HepG2 (cell line): ENCODE measurements around the gene TRIM59. TPM values are rescaled to one million over a fixed set of nuclear protein-coding genes. Genes with fewer than 3 reads are reported as not detected.

Experiments used
- ADNP ChIP-seq: sonication (generic); formaldehyde crosslinking; IDR thresholded peaks from 2 replicates; pipeline ENCODE4 v1.4.0; 2020; ENCODE audit warnings: missing genetic modification reagents
- CEBPB ChIP-seq: IDR thresholded peaks from 2 replicates; pipeline ENCODE4 v1.6.1; 2011; ENCODE audit warnings: low read depth, low read length, improper control_type of control experiment, borderline replicate concordance
- MAFF ChIP-seq: IDR thresholded peaks from 2 replicates; pipeline ENCODE4 v1.6.1; 2011; ENCODE audit warnings: low read depth, low read length, improper control_type of control experiment
- MBD4 ChIP-seq: IDR thresholded peaks from 2 replicates; pipeline ENCODE4 v1.6.1; 2012; ENCODE audit warnings: low read length, inconsistent platforms, borderline replicate concordance
- ZBTB14 ChIP-seq: sonication (generic); formaldehyde crosslinking; IDR thresholded peaks from 2 replicates; pipeline ENCODE4 v1.4.0; 2020; ENCODE audit warnings: missing genetic modification reagents
- polyA plus RNA-seq, 8 experiments: library from polyadenylated mRNA; depleted of rRNA in 3 of 8; stranded (reverse) in 7 of 8; unstranded in 1 of 8; fragments of >200 nt; fragmentation: Illumina TruSeq in 4 of 8; extraction: Trizol in 4 of 8; gene quantifications; 2 replicates each; pipeline versions ENCODE4 v1.2.1 to v1.2.3, GENCODE V29; 2011 to 2016; ENCODE audit warnings: low read depth in 4 of 8, missing spikeins in 1 of 8, mixed read lengths in 1 of 8; ENCODE audit not compliant: insufficient read depth in 1 of 8
- total RNA-seq, 5 experiments: library from RNA; depleted of rRNA; stranded (reverse); fragments of >200 nt; fragmentation: Illumina TruSeq; extraction: Trizol; gene quantifications; 2 replicates each; pipeline ENCODE4 v1.2.3, GENCODE V29; 2016; ENCODE audit warnings: low read depth in 1 of 5
- TF ChIP-seq, protein P1 (sequence below): sonication (generic); formaldehyde crosslinking; IDR thresholded peaks from 2 replicates; pipeline ENCODE4 v1.4.0; 2020; ENCODE audit warnings: mild to moderate bottlenecking, missing genetic modification reagents

The TRIM59 gene
- total and polyA plus RNA-seq, 2 of the 13 experiments (the other 11 are each of a cell fraction or from before 2014, with no cell fraction given) = 1.3 to 3.2 TPM

DNA sequence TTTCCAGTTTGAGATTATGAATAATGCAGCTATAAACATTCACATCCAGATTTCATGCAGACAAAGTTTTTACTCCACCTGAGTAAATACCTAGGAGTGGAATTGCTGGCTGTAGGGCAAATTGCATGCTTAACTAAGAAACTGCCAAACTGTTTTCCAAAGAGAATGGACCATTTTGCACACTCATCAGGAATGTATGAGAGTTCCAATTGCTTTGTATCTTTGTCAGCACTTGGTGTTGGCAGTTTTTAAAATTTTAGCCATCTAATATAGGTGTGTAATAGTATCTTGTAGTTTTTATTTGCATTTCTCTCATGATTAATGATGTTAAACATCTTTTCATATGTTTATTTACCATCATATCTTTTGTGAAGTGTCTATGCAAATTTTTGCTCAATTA, 40.6 kb upstream of the TRIM59 start (continued):
- TF ChIP-seq, protein P1, sequence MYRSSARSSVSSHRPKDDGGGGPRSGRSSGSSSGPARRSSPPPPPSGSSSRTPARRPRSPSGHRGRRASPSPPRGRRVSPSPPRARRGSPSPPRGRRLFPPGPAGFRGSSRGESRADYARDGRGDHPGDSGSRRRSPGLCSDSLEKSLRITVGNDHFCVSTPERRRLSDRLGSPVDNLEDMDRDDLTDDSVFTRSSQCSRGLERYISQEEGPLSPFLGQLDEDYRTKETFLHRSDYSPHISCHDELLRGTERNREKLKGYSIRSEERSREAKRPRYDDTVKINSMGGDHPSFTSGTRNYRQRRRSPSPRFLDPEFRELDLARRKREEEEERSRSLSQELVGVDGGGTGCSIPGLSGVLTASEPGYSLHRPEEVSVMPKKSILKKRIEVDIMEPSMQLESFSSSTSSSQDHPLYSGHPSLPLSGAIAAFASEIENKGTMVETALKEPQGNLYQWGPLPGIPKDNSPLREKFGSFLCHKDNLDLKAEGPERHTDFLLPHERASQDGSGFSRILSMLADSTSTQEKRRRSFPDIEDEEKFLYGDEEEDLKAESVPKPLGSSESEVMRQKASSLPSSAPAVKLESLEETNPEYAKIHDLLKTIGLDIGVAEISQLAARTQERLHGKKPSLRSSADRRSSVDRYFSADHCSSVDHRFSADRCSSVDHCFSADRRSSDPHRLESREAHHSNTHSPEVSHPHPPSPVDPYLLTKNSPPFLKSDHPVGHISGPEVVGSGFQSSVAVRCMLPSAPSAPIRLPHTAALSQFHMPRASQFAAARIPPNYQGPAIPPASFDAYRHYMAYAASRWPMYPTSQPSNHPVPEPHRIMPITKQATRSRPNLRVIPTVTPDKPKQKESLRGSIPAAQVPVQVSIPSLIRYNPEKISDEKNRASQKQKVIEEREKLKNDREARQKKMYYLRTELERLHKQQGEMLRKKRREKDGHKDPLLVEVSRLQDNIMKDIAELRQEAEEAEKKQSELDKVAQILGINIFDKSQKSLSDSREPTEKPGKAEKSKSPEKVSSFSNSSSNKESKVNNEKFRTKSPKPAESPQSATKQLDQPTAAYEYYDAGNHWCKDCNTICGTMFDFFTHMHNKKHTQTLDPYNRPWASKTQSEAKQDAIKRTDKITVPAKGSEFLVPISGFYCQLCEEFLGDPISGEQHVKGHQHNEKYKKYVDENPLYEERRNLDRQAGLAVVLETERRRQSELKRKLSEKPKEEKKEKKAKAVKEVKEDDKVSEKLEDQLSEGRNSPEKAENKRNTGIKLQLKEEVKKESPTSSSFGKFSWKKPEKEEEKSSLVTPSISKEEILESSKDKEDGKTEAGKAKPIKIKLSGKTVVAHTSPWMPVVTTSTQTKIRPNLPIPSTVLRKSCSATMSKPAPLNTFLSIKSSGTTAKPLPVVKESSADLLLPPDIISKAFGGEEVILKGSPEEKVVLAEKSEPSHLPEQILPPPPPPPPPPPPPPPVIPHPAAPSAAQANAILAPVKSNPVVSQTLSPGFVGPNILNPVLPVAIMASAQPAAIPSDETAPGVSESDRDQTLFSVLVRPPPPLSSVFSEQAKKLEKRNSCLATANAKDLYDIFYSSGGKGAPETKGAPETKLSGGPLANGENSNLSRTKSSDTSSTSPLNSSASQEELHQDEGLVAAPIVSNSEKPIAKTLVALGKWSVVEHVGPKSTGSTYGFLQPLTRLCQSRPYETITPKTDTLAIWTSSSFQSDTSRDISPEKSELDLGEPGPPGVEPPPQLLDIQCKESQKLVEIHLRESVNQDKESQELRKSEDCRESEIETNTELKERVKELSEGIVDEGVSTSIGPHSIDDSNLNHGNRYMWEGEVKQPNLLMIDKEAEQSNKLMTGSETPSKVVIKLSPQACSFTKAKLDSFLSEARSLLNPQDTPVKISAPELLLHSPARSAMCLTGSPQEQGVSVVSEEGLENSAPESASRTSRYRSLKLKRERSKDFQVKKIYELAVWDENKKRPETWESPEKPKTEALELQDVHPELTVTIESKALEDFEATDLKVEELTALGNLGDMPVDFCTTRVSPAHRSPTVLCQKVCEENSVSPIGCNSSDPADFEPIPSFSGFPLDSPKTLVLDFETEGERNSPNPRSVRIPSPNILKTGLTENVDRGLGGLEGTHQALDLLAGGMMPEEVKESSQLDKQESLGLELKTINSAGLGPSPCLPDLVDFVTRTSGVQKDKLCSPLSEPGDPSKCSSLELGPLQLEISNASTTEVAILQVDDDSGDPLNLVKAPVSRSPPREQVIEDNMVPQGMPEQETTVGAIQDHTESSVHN = no peak
- TF ChIP-seq MBD4 (no peak), ZBTB14 (CRISPR knock-in tag) (no peak), ADNP (CRISPR knock-in tag) (no peak), CEBPB (no peak), MAFF (0 out of 2 replicates have a peak, but pooled peaks have one; percentile 38)
- TF ChIP-seq, all 625 proteins: peak for 3
